IMR-90 (cell line): Measurements from ENCODE around the gene CYP27C1.

Experiments
- BHLHE40 ChIP-seq: fragments of 150-350 bp; IDR thresholded peaks from 2 replicates; pipeline ENCODE4 v1.6.1; 2016; ENCODE audit warnings: mild to moderate bottlenecking, low read depth, low read length
- CEBPB ChIP-seq: IDR thresholded peaks from 2 replicates; pipeline ENCODE4 v1.6.1; 2012; ENCODE audit warnings: low read depth, low read length, improper control_type of control experiment
- CHD1 ChIP-seq: IDR thresholded peaks from 2 replicates; pipeline ENCODE4 v1.6.1; 2012; ENCODE audit warnings: low read depth, low read length, improper control_type of control experiment
- CTCF ChIP-seq: conservative IDR thresholded peaks from 2 replicates; pipeline ENCODE4 v1.5.1; 2012; ENCODE audit warnings: mild to moderate bottlenecking, low read depth, low read length, improper control_type of control experiment
- FOS ChIP-seq: fragments of 150-350 bp; IDR thresholded peaks from 2 replicates; pipeline ENCODE4 v1.6.1; 2016; ENCODE audit warnings: low read depth, low read length
- MAFK ChIP-seq: IDR thresholded peaks from 2 replicates; pipeline ENCODE4 v1.6.1; 2012; ENCODE audit warnings: low read depth, low read length, improper control_type of control experiment
- MXI1 ChIP-seq: IDR thresholded peaks from 2 replicates; pipeline ENCODE4 v1.6.1; 2012; ENCODE audit warnings: low read depth, mild to moderate bottlenecking, low read length, moderate library complexity, borderline replicate concordance
- NFE2L2 ChIP-seq: fragments of 150-350 bp; IDR thresholded peaks from 2 replicates; pipeline ENCODE4 v1.6.1; 2016; ENCODE audit warnings: low read depth, mild to moderate bottlenecking, low read length
- POLR2A ChIP-seq: IDR thresholded peaks from 2 replicates; pipeline ENCODE4 v1.6.1; 2012; ENCODE audit warnings: mild to moderate bottlenecking, low read depth, low read length
- RAD21 ChIP-seq: IDR thresholded peaks from 2 replicates; pipeline ENCODE4 v1.6.1; 2012; ENCODE audit warnings: low read length, improper control_type of control experiment
- RFX5 ChIP-seq: IDR thresholded peaks from 2 replicates; pipeline ENCODE4 v1.8.0; 2012; ENCODE audit warnings: low read depth, mild to moderate bottlenecking, low read length, moderate library complexity
- SMC3 ChIP-seq: fragments of 150-350 bp; IDR thresholded peaks from 2 replicates; pipeline ENCODE4 v1.6.1; 2016; ENCODE audit warnings: low read depth, mild to moderate bottlenecking, antibody characterized with exemption, low read length, moderate library complexity
- USF2 ChIP-seq: fragments of 150-350 bp; IDR thresholded peaks from 2 replicates; pipeline ENCODE4 v1.6.1; 2017; ENCODE audit warnings: mild to moderate bottlenecking, antibody characterized with exemption, low read length, low read depth

GRCh38 chr2:127161176-127162136 lies 58.6 kb downstream of the CYP27C1 start:
- TF ChIP-seq POLR2A: no peak
- no peak for TF ChIP-seq CTCF
- TF ChIP-seq MAFK: no peak
- TF ChIP-seq SMC3: no peak
- TF ChIP-seq NFE2L2: no peak
- no peak for TF ChIP-seq BHLHE40
- no peak for TF ChIP-seq CEBPB
- TF ChIP-seq RAD21: no peak
- TF ChIP-seq FOS: no peak
- TF ChIP-seq CHD1: no peak
- no peak; the same call in 1 of the 2 replicates for TF ChIP-seq USF2
- TF ChIP-seq RFX5: no peak
- TF ChIP-seq MXI1: no peak
